SH-SY5Y (cell line): ENCODE data around the gene FOXP1.

Experiments used
- GATA2 ChIP-seq: IDR thresholded peaks from 2 replicates; pipeline ENCODE4 v1.6.1; 2011; ENCODE audit warnings: mild to moderate bottlenecking, low read depth, low read length
- GATA3 ChIP-seq: IDR thresholded peaks from 2 replicates; pipeline ENCODE4 v1.6.1; 2011; ENCODE audit warnings: low read depth, mild to moderate bottlenecking, low read length, moderate library complexity

GRCh38 chr3:71172189-71172588 is 411.3 kb downstream of the FOXP1 start:
- TF ChIP-seq GATA2 (no peak), GATA3 (no peak)
